Measurements from ENCODE around the gene INHBC. TPM values are rescaled to one million over a fixed set of nuclear protein-coding genes. Genes with fewer than 3 reads are reported as not detected.

Gene INHBC
- polyA plus RNA-seq, 1 of the 3 experiments (the other 2 are of a cell fraction): 0.08 TPM

DNA sequence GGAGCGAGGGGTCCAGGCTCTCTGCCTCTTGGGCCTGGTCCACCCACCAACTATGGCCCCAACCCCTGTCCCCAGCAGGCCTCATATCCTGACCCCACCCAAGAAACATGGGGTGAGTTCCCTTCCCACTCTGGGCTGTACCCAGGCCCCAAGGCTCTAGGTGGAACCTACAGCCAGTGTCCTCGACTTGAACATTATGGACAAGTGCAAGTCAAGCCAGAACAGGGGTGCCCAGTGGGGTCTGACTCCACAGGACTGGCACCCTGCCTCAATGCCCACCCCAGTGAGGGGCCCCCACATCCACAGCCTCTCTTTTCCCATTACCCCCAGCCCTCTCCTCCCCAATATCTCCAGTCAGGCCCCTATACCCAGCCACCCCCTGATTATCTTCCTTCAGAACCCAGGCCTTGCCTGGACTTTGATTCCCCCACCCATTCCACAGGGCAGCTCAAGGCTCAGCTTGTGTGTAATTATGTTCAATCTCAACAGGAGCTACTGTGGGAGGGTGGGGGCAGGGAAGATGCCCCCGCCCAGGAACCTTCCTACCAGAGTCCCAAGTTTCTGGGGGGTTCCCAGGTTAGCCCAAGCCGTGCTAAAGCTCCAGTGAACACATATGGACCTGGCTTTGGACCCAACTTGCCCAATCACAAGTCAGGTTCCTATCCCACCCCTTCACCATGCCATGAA, 36.5 kb downstream of the INHBC start (continued):
- TF ChIP-seq, protein P1, sequence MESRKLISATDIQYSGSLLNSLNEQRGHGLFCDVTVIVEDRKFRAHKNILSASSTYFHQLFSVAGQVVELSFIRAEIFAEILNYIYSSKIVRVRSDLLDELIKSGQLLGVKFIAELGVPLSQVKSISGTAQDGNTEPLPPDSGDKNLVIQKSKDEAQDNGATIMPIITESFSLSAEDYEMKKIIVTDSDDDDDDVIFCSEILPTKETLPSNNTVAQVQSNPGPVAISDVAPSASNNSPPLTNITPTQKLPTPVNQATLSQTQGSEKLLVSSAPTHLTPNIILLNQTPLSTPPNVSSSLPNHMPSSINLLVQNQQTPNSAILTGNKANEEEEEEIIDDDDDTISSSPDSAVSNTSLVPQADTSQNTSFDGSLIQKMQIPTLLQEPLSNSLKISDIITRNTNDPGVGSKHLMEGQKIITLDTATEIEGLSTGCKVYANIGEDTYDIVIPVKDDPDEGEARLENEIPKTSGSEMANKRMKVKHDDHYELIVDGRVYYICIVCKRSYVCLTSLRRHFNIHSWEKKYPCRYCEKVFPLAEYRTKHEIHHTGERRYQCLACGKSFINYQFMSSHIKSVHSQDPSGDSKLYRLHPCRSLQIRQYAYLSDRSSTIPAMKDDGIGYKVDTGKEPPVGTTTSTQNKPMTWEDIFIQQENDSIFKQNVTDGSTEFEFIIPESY (IDR thresholded peaks at IDR 0.05; ENCODE audit: borderline replicate concordance, low read depth): no peak

DNA sequence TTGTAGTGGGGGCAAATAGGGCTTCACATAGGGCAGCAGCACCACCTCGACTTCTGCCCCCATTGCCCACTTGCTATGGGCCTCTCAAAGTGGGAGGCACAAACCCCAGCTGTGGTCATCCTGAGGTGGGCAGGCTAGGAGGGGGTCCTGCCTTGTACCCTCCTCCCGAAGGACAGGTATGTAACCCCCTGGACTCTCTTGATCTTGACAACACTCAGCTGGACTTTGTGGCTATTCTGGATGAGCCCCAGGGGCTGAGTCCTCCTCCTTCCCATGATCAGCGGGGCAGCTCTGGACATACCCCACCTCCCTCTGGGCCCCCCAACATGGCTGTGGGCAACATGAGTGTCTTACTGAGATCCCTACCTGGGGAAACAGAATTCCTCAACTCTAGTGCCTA, 37.1 kb downstream of the INHBC start:
- ChIA-PET CTCF (interaction anchor here (1.2 to 2.3 kb wide), 6 partner anchors 9 to 258 kb away, joined by 3 to 15 read pairs (median 6); partner anchors contain the start of genes GLI1 and INHBE), POLR2A (interaction anchor here (1.2 kb wide), 1 partner anchor 13 kb away, joined by 3 read pairs; no protein-coding TSS in a partner anchor)
- Histone ChIP-seq H3K79me2 (ENCODE audit: insufficient read depth) (no peaks in the 10 kb centered on the region), H3K4me3 (ENCODE audit: low read depth in 2 of 2, low read length in 1 of 2) (no peak overlapping the region), H3K27ac (ENCODE audit: low read depth in 2 of 2, low read length in 1 of 2) (no peak overlapping the region), H2AFZ (ENCODE audit: low read depth) (no peak overlapping the region), H3F3A (replicated peaks; ENCODE audit: insufficient read depth) (no peaks in the 10 kb centered on the region), H3K4me2 (no peak overlapping the region), H3K36me3 (replicated peaks in 1 of 2; ENCODE audit: control insufficient read depth in 1 of 2, insufficient read depth in 2 of 2, low read length in 1 of 2) (no peaks in the 10 kb centered on the region), H3K9ac (no peak overlapping the region), H3K27me3 (ENCODE audit: insufficient read depth) (peaks cover 95% of the 10 kb centered on the region), H3K9me3 (no peaks in the 10 kb centered on the region), H3K9me2 (no peaks in the 10 kb centered on the region), H3K4me1 (ENCODE audit: control insufficient read depth in 1 of 2, insufficient read depth in 2 of 2, low read depth in 1 of 2, low read length in 1 of 2) (peaks cover 0 to 10% of the 10 kb centered on the region in 2 experiments; a peak in 2 of 4 replicates), H4K20me1 (ENCODE audit: insufficient read depth) (no peaks in the 10 kb centered on the region)
- TF ChIP-seq POLR2AphosphoS5 (IDR thresholded peaks at IDR 0.05; ENCODE audit: low read depth, low read length) (no peak), NRF1 (IDR thresholded peaks at IDR 0.05; ENCODE audit: low read depth, low read length) (no peak), RXRA (IDR thresholded peaks at IDR 0.05; ENCODE audit: borderline replicate concordance, low read depth) (no peak), NFIC (IDR thresholded peaks at IDR 0.05; ENCODE audit: borderline replicate concordance) (no peak), FOSL2 (IDR thresholded peaks at IDR 0.05; ENCODE audit: borderline replicate concordance, low read depth) (no peak), ELF1 (IDR thresholded peaks at IDR 0.05) (no peak), FOXJ3 (CRISPR knock-in tag; IDR thresholded peaks at IDR 0.05) (no peak), JUND (IDR thresholded peaks at IDR 0.05) (no peak), GATA2 (CRISPR knock-in tag; IDR thresholded peaks at IDR 0.05) (no peak), MXI1 (IDR thresholded peaks at IDR 0.05; ENCODE audit: low read depth, low read length) (no peak), RCOR1 (IDR thresholded peaks at IDR 0.05; ENCODE audit: low read length) (no peak), RFX5 (IDR thresholded peaks at IDR 0.05; ENCODE audit: low read length) (no peak)
- TF ChIP-seq, protein P1 (IDR thresholded peaks at IDR 0.05; ENCODE audit: borderline replicate concordance, low read depth): no peak
- TF ChIP-seq, protein P2, sequence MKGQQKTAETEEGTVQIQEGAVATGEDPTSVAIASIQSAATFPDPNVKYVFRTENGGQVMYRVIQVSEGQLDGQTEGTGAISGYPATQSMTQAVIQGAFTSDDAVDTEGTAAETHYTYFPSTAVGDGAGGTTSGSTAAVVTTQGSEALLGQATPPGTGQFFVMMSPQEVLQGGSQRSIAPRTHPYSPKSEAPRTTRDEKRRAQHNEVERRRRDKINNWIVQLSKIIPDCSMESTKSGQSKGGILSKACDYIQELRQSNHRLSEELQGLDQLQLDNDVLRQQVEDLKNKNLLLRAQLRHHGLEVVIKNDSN (IDR thresholded peaks at IDR 0.05; ENCODE audit: borderline replicate concordance, low read depth): no peak
- TF ChIP-seq, protein P3, sequence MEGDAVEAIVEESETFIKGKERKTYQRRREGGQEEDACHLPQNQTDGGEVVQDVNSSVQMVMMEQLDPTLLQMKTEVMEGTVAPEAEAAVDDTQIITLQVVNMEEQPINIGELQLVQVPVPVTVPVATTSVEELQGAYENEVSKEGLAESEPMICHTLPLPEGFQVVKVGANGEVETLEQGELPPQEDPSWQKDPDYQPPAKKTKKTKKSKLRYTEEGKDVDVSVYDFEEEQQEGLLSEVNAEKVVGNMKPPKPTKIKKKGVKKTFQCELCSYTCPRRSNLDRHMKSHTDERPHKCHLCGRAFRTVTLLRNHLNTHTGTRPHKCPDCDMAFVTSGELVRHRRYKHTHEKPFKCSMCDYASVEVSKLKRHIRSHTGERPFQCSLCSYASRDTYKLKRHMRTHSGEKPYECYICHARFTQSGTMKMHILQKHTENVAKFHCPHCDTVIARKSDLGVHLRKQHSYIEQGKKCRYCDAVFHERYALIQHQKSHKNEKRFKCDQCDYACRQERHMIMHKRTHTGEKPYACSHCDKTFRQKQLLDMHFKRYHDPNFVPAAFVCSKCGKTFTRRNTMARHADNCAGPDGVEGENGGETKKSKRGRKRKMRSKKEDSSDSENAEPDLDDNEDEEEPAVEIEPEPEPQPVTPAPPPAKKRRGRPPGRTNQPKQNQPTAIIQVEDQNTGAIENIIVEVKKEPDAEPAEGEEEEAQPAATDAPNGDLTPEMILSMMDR (IDR thresholded peaks at IDR 0.05): no peak
- TF ChIP-seq, protein P4, sequence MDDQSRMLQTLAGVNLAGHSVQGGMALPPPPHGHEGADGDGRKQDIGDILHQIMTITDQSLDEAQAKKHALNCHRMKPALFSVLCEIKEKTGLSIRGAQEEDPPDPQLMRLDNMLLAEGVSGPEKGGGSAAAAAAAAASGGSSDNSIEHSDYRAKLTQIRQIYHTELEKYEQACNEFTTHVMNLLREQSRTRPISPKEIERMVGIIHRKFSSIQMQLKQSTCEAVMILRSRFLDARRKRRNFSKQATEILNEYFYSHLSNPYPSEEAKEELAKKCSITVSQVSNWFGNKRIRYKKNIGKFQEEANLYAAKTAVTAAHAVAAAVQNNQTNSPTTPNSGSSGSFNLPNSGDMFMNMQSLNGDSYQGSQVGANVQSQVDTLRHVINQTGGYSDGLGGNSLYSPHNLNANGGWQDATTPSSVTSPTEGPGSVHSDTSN (IDR thresholded peaks at IDR 0.05): no peak
- DNase-seq: no peak
- WGBS (ENCODE audit: low lambda C conversion rate): 50% methylated on average over 3 of the region's 3 CpGs
